Cardiac fibroblast (primary cell): ENCODE data around the gene XPO5.
"Not testable (repeated sequence)": the region's sequence is repeated elsewhere in the genome, so short reads cannot be mapped to it uniquely, and the experiment has no call there.

ENCODE experiments used
- DNase-seq, 2 donors: peaks; one replicate each; pipeline versions ENCODE4 v3.0.0 to v3.0.0-alpha.2; 2010; ENCODE audit warnings: low read depth in 2 of 2
- H3K4me3 ChIP-seq, 2 donors: replicated peaks in 1 of 2; 1 replicate in 1 of 2; 2 replicates in 1 of 2; pipeline ENCODE4 v1.5.1; 2011; ENCODE audit warnings: low read depth in 2 of 2, low read length in 2 of 2, mild to moderate bottlenecking in 2 of 2, moderate library complexity in 1 of 2
- CTCF ChIP-seq: IDR thresholded peaks from one replicate; pipeline ENCODE4 v1.5.1; 2011; ENCODE audit warnings: low read depth, mild to moderate bottlenecking, low read length, inconsistent platforms

Gene XPO5

GRCh38 chr6:43572015-43572414 is 3.8 kb downstream of the XPO5 start:
- DNase-seq: no peak
- TF ChIP-seq CTCF: no peak
- no peak overlapping the region for H3K4me3 ChIP-seq

GRCh38 chr6:43570876-43571441 is 4.9 kb downstream of the XPO5 start:
- no peak overlapping the region for H3K4me3 ChIP-seq
- DNase-seq: peak in 1 of 2 donors; percentile 54
- TF ChIP-seq CTCF: no peak

GRCh38 chr6:43559328-43559727 is 16.5 kb downstream of the XPO5 start:
- no peak for TF ChIP-seq CTCF
- DNase-seq: no peak
- no peak overlapping the region for H3K4me3 ChIP-seq

GRCh38 chr6:43557620-43558019 is 18.2 kb downstream of the XPO5 start:
- not testable (repeated sequence) for DNase-seq, H3K4me3 ChIP-seq

- no peak for TF ChIP-seq CTCF
- DNase-seq: no peak
- no peak overlapping the region for H3K4me3 ChIP-seq
Measured at GRCh38 chr6:43547222-43547621, 28.6 kb downstream of the XPO5 start.

- H3K4me3 ChIP-seq: no peak overlapping the region
- no peak for TF ChIP-seq CTCF
- no peak for DNase-seq
Measured at GRCh38 chr6:43544461-43544860, 31.4 kb downstream of the XPO5 start.

GRCh38 chr6:43541774-43542471 is 33.9 kb downstream of the XPO5 start:
- no peak for DNase-seq
- no peak overlapping the region for H3K4me3 ChIP-seq
- TF ChIP-seq CTCF: no peak
